T-helper 2 cell treated with Interferon-gamma antibody and Interleukin-4, amounts not matched to agents 5 μg/mL and 100 μg/mL, for 36 hours (primary cell): ENCODE data around the gene FOCAD.
"Not testable (repeated sequence)": the region's sequence is repeated elsewhere in the genome, so short reads cannot be mapped to it uniquely, and the experiment has no call there.

Source experiments
- DNase-seq: peaks from one replicate; pipeline ENCODE4 v3.0.0; 2021; ENCODE audit warnings: low spot score
- H3K27ac Mint-ChIP-seq: one replicate; pipeline ENCODE4 v1.8.0; 2021; ENCODE audit warnings: mild to moderate bottlenecking, mixed read lengths
- H3K27me3 Mint-ChIP-seq: one replicate; pipeline ENCODE4 v1.8.0; 2021; ENCODE audit warnings: low read depth, mixed read lengths
- H3K36me3 Mint-ChIP-seq: one replicate; pipeline ENCODE4 v1.8.0; 2021; ENCODE audit warnings: low read depth, mixed read lengths
- H3K4me1 Mint-ChIP-seq: one replicate; pipeline ENCODE4 v1.8.0; 2021; ENCODE audit warnings: low read depth, mixed read lengths
- H3K4me3 Mint-ChIP-seq: one replicate; pipeline ENCODE4 v1.8.0; 2022; ENCODE audit warnings: mild to moderate bottlenecking, moderate library complexity, mixed read lengths
- H3K9me3 Mint-ChIP-seq: one replicate; pipeline ENCODE4 v1.8.0; 2021; ENCODE audit warnings: mixed read lengths

The FOCAD gene

GRCh38 chr9:20684035-20684874, at the start of gene FOCAD:
Gene FOCAD, plus strand, starts transcription at chr9:20684259. Its CDS starts 31,095 bp downstream, at chr9:20715354.
- DNase-seq = peak; percentile 97
- Mint-ChIP-seq H3K4me3 (peak within 1 kb of the TSS; percentile 93), H3K27ac (peak within 1 kb of the TSS; percentile 84), H3K4me1 (peaks cover 18% of the 10 kb centered on the region), H3K27me3 (no peaks in the 10 kb centered on the region), H3K36me3 (peaks cover 2% of the 10 kb centered on the region), H3K9me3 (no peaks in the 10 kb centered on the region)

GRCh38 chr9:20634895-20635294, 49.2 kb upstream of the FOCAD start:
- Mint-ChIP-seq H3K9me3 (no peaks in the 10 kb centered on the region), H3K27me3 (peaks cover 46% of the 10 kb centered on the region), H3K4me3 (no peak overlapping the region), H3K4me1 (no peaks in the 10 kb centered on the region), H3K36me3 (no peaks in the 10 kb centered on the region), H3K27ac (no peak overlapping the region)
- no peak for DNase-seq

- H3K36me3 Mint-ChIP-seq = no peaks in the 10 kb centered on the region
- H3K27ac Mint-ChIP-seq = no peak overlapping the region
- H3K4me1 Mint-ChIP-seq = peaks cover 8% of the 10 kb centered on the region
- no peak for DNase-seq
- H3K9me3 Mint-ChIP-seq = no peaks in the 10 kb centered on the region
- H3K4me3 Mint-ChIP-seq = no peak overlapping the region
- peaks cover 28% of the 10 kb centered on the region for H3K27me3 Mint-ChIP-seq
Measured at GRCh38 chr9:20636888-20637440, 47.1 kb upstream of the FOCAD start.

GRCh38 chr9:20640331-20641187, 43.5 kb upstream of the FOCAD start:
- DNase-seq = peak; percentile 33
- H3K36me3 Mint-ChIP-seq = no peaks in the 10 kb centered on the region
- peak overlapping the region; percentile 25 for H3K4me3 Mint-ChIP-seq
- no peaks in the 10 kb centered on the region for H3K9me3 Mint-ChIP-seq
- peaks cover 15% of the 10 kb centered on the region for H3K27me3 Mint-ChIP-seq
- peak overlapping the region; percentile 51 for H3K27ac Mint-ChIP-seq
- peaks cover 11% of the 10 kb centered on the region for H3K4me1 Mint-ChIP-seq

- Mint-ChIP-seq H3K27ac (peak overlapping the region; percentile 32), H3K4me3 (no peak overlapping the region), H3K36me3 (no peaks in the 10 kb centered on the region), H3K27me3 (peaks cover 12% of the 10 kb centered on the region), H3K4me1 (peaks cover 11% of the 10 kb centered on the region), H3K9me3 (no peaks in the 10 kb centered on the region)
- no peak for DNase-seq
Measured at GRCh38 chr9:20642045-20642444, 42.0 kb upstream of the FOCAD start.

GRCh38 chr9:20643660-20644059, 40.4 kb upstream of the FOCAD start:
- peaks cover 16% of the 10 kb centered on the region for H3K27me3 Mint-ChIP-seq
- no peaks in the 10 kb centered on the region for H3K36me3 Mint-ChIP-seq
- peaks cover 11% of the 10 kb centered on the region for H3K4me1 Mint-ChIP-seq
- H3K4me3 Mint-ChIP-seq = no peak overlapping the region
- DNase-seq = no peak
- H3K27ac Mint-ChIP-seq = no peak overlapping the region
- H3K9me3 Mint-ChIP-seq = no peaks in the 10 kb centered on the region

- Mint-ChIP-seq H3K4me1 (peaks cover 3% of the 10 kb centered on the region), H3K27ac (no peak overlapping the region)
- no peak for DNase-seq
Measured at GRCh38 chr9:20646656-20647055, 37.4 kb upstream of the FOCAD start.

GRCh38 chr9:20649381-20649780, 34.7 kb upstream of the FOCAD start:
- Mint-ChIP-seq H3K36me3 (no peaks in the 10 kb centered on the region), H3K4me3 (no peak overlapping the region), H3K27me3 (peaks cover 20% of the 10 kb centered on the region), H3K27ac (no peak overlapping the region), H3K4me1 (no peaks in the 10 kb centered on the region), H3K9me3 (no peaks in the 10 kb centered on the region)
- DNase-seq = no peak

More at GRCh38 chr9:20646656-20647055, 37.4 kb upstream of the FOCAD start:
- Mint-ChIP-seq H3K36me3 (no peaks in the 10 kb centered on the region), H3K27me3 (peaks cover 16% of the 10 kb centered on the region), H3K9me3 (no peaks in the 10 kb centered on the region), H3K4me3 (no peak overlapping the region)

- Mint-ChIP-seq H3K27ac (no peak overlapping the region), H3K4me3 (no peak overlapping the region), H3K36me3 (no peaks in the 10 kb centered on the region), H3K4me1 (no peaks in the 10 kb centered on the region), H3K27me3 (peaks cover 21% of the 10 kb centered on the region), H3K9me3 (no peaks in the 10 kb centered on the region)
- DNase-seq = no peak
Measured at GRCh38 chr9:20650313-20650712, 33.7 kb upstream of the FOCAD start.

- Mint-ChIP-seq H3K9me3 (no peaks in the 10 kb centered on the region), H3K4me3 (no peak overlapping the region), H3K27me3 (peaks cover 20% of the 10 kb centered on the region), H3K27ac (no peak overlapping the region), H3K4me1 (no peaks in the 10 kb centered on the region), H3K36me3 (no peaks in the 10 kb centered on the region)
- DNase-seq = no peak
Measured at GRCh38 chr9:20650750-20651299, 33.2 kb upstream of the FOCAD start.

- H3K4me3 Mint-ChIP-seq = no peak overlapping the region
- no peak for DNase-seq
- peaks cover 16% of the 10 kb centered on the region for H3K27me3 Mint-ChIP-seq
- no peaks in the 10 kb centered on the region for H3K36me3 Mint-ChIP-seq
- no peaks in the 10 kb centered on the region for H3K9me3 Mint-ChIP-seq
- no peak overlapping the region for H3K27ac Mint-ChIP-seq
- no peaks in the 10 kb centered on the region for H3K4me1 Mint-ChIP-seq
Measured at GRCh38 chr9:20651939-20652338, 32.1 kb upstream of the FOCAD start.

- H3K9me3 Mint-ChIP-seq, H3K4me3 Mint-ChIP-seq, H3K27me3 Mint-ChIP-seq, H3K36me3 Mint-ChIP-seq, H3K4me1 Mint-ChIP-seq: not testable (repeated sequence)
- peak overlapping the region; percentile 84 for H3K27ac Mint-ChIP-seq
- DNase-seq = peak; percentile 37
Measured at GRCh38 chr9:20658246-20658667, 25.8 kb upstream of the FOCAD start.

GRCh38 chr9:20658677-20659473, 25.2 kb upstream of the FOCAD start:
- Mint-ChIP-seq H3K9me3 (no peaks in the 10 kb centered on the region), H3K27me3 (peaks cover 9% of the 10 kb centered on the region), H3K27ac (peak overlapping the region; percentile 84), H3K4me1 (peaks cover 2% of the 10 kb centered on the region), H3K4me3 (no peak overlapping the region), H3K36me3 (no peaks in the 10 kb centered on the region)
- no peak for DNase-seq
